Right lobe of liver (tissue), 6 donors: ENCODE results near the gene SSBP3. TPM values are rescaled to one million over a fixed set of nuclear protein-coding genes. Genes with fewer than 3 reads are reported as not detected.

Experiments
- ATAC-seq, 4 donors: fragments of 200-7000 bp; cut with Tn5 transposase; one replicate each; pipeline ENCODE4 v1.9.1; 2020; ENCODE audit warnings: mild to moderate bottlenecking in 4 of 4, moderate library complexity in 4 of 4
- DNase-seq, 3 donors: peaks; one replicate each; pipeline ENCODE4 v3.0.0-alpha.2; 2020
- H3K27ac ChIP-seq, 3 donors: fragments of 200-600 bp; one replicate each; pipeline ENCODE4 v1.8.0; 2022
- H3K27me3 ChIP-seq, 2 donors: fragments of 200-600 bp; one replicate each; pipeline ENCODE4 v1.8.0; 2022
- H3K36me3 ChIP-seq, 4 donors: fragments of 200-600 bp; sonication (generic) in 1 of 4; one replicate each; pipeline versions ENCODE4 v1.5.1 to v1.8.0; 2017 to 2022; ENCODE audit warnings: control low read depth in 1 of 4
- H3K4me1 ChIP-seq, 4 donors: fragments of 200-600 bp; sonication (generic) in 1 of 4; one replicate each; pipeline versions ENCODE4 v1.5.1 to v1.8.0; 2017 to 2022; ENCODE audit warnings: control low read depth in 1 of 4
- H3K4me3 ChIP-seq, 3 donors: fragments of 200-600 bp; one replicate each; pipeline ENCODE4 v1.8.0; 2022
- H3K9me3 ChIP-seq, 4 donors: fragments of 200-600 bp; sonication (generic) in 1 of 4; one replicate each; pipeline versions ENCODE4 v1.5.1 to v1.8.0; 2017 to 2022; ENCODE audit warnings: control low read depth in 1 of 4
- POLR2A ChIP-seq: fragments of 450-650 bp; IDR thresholded peaks from one replicate; pipeline ENCODE4 v1.6.1; 2017; ENCODE audit warnings: antibody characterized with exemption, mild to moderate bottlenecking
- WGBS: methylation state at CpG from one replicate; pipeline ENCODE4 v1.1.6; 2018; ENCODE audit warnings: low coverage, low lambda C conversion rate; ENCODE audit not compliant: insufficient coverage; ENCODE audit errors: missing lambda C conversion rate; 5-methylcytosine and 5-hydroxymethylcytosine counted together
- intact Hi-C, 2 donors: fragments of 100-400 bp; cut with DNase I; formaldehyde crosslinking; loops; one replicate each; pipeline versions ENCODE4 v1.11.2 to v1.14.1; 2022
- total RNA-seq, 6 experiments: library from RNA; depleted of rRNA in 2 of 6; stranded (reverse); fragments of >200 nt in 2 of 6; fragmentation: NEBNext Ultra II Directional in 3 of 6; extraction: Animal tissue kit (Norgen Biotek cat#: 25700) in 3 of 6; gene quantifications; one replicate each; pipeline versions ENCODE4 v1.1.0 to v1.2.4, GENCODE V29; 2016 to 2023
- TF ChIP-seq, protein P1 (sequence below), 4 donors: fragments of 200-600 bp in 3 of 4; fragments of 450-650 bp in 1 of 4; IDR thresholded peaks; one replicate each; pipeline versions ENCODE4 v1.5.1 to v1.8.0; 2016 to 2022; ENCODE audit warnings: antibody characterized with exemption in 4 of 4, mild to moderate bottlenecking in 2 of 4
- donor health status: DM: no; HTN: yes; CAD: no.
- donor health status: DM: no; HTN: no; CAD: no.
- donor health status: DM: no; HTN: no; CAD: no.
- donor health status: DM: no; HTN: yes; CAD: no.
- donor health status: DM: no; HTN: yes; CAD: no.

The SSBP3 gene
- total RNA-seq, 6 experiments from 2014 or later: 19.4 to 34.1 (median 24.4) TPM

DNA sequence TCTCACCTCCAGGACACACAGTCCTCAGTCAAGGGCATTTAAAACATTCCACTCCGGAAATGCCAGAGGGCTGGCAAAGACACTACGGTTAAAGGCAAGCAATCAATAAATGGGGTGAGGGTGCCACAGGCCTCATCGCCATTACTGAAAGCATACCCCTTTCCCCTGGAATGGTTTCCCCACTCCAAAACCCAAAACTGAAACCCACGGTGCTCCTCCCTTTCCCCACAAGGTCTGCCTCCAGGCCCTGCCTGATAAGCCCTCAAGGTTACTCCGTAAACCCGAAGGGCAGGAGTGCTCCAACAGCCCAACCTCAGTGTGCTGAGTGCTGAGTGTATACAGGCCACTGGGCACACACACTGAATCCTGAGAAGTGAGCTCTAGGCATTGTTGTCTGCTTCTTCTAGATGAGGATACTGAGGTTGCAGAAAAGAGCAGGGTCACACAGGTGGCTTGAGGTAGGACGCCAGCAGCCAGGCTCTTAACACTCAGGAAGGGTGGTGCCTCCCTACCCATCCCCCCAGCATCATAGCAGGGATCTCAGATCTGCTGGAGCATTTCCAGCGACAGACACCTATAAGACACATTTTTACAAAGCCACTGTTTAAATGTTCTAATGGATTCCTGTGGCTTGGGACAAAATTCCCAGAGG lies 29.0 kb downstream of the SSBP3 start:
- TF ChIP-seq, protein P1, sequence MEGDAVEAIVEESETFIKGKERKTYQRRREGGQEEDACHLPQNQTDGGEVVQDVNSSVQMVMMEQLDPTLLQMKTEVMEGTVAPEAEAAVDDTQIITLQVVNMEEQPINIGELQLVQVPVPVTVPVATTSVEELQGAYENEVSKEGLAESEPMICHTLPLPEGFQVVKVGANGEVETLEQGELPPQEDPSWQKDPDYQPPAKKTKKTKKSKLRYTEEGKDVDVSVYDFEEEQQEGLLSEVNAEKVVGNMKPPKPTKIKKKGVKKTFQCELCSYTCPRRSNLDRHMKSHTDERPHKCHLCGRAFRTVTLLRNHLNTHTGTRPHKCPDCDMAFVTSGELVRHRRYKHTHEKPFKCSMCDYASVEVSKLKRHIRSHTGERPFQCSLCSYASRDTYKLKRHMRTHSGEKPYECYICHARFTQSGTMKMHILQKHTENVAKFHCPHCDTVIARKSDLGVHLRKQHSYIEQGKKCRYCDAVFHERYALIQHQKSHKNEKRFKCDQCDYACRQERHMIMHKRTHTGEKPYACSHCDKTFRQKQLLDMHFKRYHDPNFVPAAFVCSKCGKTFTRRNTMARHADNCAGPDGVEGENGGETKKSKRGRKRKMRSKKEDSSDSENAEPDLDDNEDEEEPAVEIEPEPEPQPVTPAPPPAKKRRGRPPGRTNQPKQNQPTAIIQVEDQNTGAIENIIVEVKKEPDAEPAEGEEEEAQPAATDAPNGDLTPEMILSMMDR (IDR thresholded peaks at IDR 0.05): no peak
- TF ChIP-seq POLR2A: no peak
- Histone ChIP-seq H3K4me1 (peaks cover 0 to 45% (median 22%) of the 10 kb centered on the region in 4 donors), H3K9me3 (no peaks in the 10 kb centered on the region), H3K27me3 (no peaks in the 10 kb centered on the region), H3K27ac (peak overlapping the region; percentile 15 to 44 (median 29)), H3K4me3 (no peak overlapping the region), H3K36me3 (no peaks in the 10 kb centered on the region)
- no peak for DNase-seq
- WGBS: 40% methylated on average over 7 of the region's 8 CpGs
- peak; percentile 40 to 56 (median 44) for ATAC-seq
- intact Hi-C loops: no loop called here

DNA sequence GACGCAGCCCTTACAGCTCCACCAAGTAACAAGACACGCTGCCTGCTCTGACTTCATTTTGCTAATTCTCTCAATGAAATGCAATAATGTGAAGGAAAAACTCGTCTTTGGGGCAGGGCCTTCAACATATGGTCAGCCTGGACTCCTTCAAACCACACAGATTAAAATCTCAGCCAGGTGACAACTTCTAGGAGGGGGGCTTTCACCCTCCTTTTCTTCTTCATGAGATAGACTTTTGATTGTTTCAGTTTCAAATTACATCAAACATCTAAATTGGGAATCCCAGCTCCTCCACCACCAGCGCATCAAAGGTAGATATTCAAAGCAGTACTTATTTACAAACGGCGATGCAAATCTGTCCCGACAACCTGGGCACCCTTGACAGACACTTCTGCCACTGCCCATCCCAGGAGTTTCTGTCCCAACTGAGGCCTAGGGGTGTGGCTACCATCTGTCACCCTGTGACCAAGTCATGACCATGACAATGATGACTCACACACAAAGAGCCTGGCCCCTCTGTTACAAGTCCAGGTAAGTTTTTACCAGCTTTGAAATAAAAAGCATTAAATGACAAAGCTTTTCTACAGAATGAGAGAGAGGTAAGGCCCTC lies 29.7 kb downstream of the SSBP3 start:
- DNase-seq (no peak), ATAC-seq (peak in 2 of 4 donors; percentile 3 to 57)
- Histone ChIP-seq H3K4me1 (peaks cover 0 to 52% (median 25%) of the 10 kb centered on the region in 4 donors), H3K27ac (peak overlapping the region in 2 of 3 donors; percentile 29 to 44), H3K9me3 (no peaks in the 10 kb centered on the region), H3K27me3 (no peaks in the 10 kb centered on the region), H3K4me3 (no peak overlapping the region), H3K36me3 (no peaks in the 10 kb centered on the region)
- intact Hi-C loops: no loop called here
- TF ChIP-seq, protein P1 (IDR thresholded peaks at IDR 0.05): no peak
- no peak for TF ChIP-seq POLR2A
- WGBS: 74% methylated on average over 5 of the region's 7 CpGs

DNA sequence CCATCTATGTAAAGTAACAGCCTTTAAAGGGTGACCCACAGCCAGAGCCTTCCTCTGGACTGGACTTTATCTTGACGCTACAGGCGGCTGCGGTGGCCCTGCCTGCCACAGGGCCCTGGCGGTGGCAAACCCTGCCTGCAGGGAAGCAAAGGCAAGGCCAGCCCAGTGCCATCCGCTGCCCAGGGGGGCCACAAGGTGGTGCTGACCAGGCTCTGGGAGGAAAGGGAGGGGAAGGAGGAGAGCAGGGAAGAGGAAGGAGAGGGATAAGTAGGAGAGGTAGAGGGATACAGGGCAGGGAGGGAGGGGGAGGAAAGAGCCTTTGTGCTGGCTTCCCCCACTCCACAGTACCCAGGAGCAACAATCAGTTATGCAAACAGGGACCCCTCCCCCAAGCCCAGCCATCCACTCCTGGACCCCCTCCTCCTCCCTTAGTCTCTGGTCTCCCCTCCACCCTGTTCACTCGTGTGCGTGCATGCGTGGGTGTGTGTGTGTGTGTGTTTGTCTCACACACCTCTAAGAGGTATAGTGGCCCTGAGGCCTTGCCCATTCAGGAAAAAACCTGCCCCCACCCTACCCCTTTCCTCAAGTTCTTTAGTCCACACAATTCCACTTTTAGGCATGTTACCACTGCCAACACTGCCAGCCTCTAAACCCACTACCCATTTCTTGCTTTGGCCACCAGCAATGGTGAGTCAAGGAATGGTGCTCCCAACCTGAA lies 30.3 kb downstream of the SSBP3 start:
- DNase-seq (peak in 1 of 3 donors; percentile 36), ATAC-seq (peak in 3 of 4 donors; percentile 4 to 20 (median 13))
- 63% methylated on average over 3 of the region's 8 CpGs for WGBS
- H3K4me1 ChIP-seq: peaks cover 0 to 58% (median 27%) of the 10 kb centered on the region in 4 donors
- H3K4me3 ChIP-seq: no peak overlapping the region
- H3K27ac ChIP-seq: no peak overlapping the region
- intact Hi-C loops: no loop called here
- H3K27me3 ChIP-seq: no peaks in the 10 kb centered on the region
- TF ChIP-seq POLR2A: no peak
- TF ChIP-seq, protein P1 (IDR thresholded peaks at IDR 0.05): no peak
- no peaks in the 10 kb centered on the region for H3K9me3 ChIP-seq
- H3K36me3 ChIP-seq: no peaks in the 10 kb centered on the region

DNA sequence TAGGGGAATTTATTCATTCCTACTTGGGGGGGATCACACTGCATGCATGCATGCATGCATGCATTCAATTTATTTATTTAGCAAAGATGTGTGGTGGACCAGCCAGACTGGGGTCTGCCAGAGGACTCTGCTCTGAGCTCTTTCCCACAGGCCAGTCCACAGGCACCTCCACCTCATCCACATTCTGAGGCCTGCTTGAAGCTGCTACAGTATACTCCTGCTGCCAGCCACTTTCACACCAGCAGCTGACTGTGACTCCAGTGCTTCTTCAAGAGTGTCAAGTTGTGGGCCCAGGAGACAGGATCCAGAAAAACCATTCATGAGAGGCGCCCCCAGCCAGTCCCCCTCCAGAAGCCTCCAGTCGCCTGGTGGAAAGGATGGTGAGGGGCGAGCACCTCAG lies 30.9 kb downstream of the SSBP3 start:
- intact Hi-C loops: no loop called here
- Histone ChIP-seq H3K36me3 (no peaks in the 10 kb centered on the region), H3K4me1 (peaks cover 0 to 54% (median 26%) of the 10 kb centered on the region in 4 donors), H3K9me3 (no peaks in the 10 kb centered on the region), H3K27ac (no peak overlapping the region), H3K4me3 (no peak overlapping the region), H3K27me3 (no peaks in the 10 kb centered on the region)
- 92% methylated on average over 2 of the region's 3 CpGs for WGBS
- TF ChIP-seq, protein P1 (IDR thresholded peaks at IDR 0.05): no peak
- no peak for TF ChIP-seq POLR2A
- DNase-seq (no peak), ATAC-seq (no peak)
